ENCODE results near the gene HOXB8.

The HOXB8 gene

DNA sequence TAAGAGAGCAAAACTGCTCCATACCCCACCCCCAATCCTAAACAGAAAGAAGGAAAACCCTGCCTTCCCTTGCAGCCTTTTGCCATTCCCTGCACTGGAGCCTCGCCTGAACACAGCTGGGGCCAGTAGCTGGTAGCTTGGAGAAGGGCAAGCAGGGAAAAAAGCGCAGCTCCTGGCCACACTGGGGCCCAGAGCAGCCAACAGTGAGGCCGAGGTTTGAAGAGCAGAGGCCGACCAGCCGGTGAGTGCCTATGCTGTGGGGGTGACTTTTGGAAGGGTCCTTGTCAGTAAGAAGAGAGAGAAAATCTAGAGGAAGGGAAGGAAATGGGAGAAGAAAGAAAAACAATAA, 14.3 kb upstream of the HOXB8 start:
- peak; percentile 16 for DNase-seq
- Mint-ChIP-seq H3K9me3 (no peaks in the 10 kb centered on the region), H3K36me3 (ENCODE audit: low read depth) (peaks cover 24% of the 10 kb centered on the region), H3K27me3 (ENCODE audit: low read depth, poor library complexity) (peaks cover 14% of the 10 kb centered on the region), H3K4me1 (peaks cover 67% of the 10 kb centered on the region), H3K4me3 (peak overlapping the region; percentile 99), H3K27ac (peak overlapping the region; percentile 99)
- TF ChIP-seq, protein P1, sequence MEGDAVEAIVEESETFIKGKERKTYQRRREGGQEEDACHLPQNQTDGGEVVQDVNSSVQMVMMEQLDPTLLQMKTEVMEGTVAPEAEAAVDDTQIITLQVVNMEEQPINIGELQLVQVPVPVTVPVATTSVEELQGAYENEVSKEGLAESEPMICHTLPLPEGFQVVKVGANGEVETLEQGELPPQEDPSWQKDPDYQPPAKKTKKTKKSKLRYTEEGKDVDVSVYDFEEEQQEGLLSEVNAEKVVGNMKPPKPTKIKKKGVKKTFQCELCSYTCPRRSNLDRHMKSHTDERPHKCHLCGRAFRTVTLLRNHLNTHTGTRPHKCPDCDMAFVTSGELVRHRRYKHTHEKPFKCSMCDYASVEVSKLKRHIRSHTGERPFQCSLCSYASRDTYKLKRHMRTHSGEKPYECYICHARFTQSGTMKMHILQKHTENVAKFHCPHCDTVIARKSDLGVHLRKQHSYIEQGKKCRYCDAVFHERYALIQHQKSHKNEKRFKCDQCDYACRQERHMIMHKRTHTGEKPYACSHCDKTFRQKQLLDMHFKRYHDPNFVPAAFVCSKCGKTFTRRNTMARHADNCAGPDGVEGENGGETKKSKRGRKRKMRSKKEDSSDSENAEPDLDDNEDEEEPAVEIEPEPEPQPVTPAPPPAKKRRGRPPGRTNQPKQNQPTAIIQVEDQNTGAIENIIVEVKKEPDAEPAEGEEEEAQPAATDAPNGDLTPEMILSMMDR (IDR thresholded peaks at IDR 0.05), result no peak

DNA sequence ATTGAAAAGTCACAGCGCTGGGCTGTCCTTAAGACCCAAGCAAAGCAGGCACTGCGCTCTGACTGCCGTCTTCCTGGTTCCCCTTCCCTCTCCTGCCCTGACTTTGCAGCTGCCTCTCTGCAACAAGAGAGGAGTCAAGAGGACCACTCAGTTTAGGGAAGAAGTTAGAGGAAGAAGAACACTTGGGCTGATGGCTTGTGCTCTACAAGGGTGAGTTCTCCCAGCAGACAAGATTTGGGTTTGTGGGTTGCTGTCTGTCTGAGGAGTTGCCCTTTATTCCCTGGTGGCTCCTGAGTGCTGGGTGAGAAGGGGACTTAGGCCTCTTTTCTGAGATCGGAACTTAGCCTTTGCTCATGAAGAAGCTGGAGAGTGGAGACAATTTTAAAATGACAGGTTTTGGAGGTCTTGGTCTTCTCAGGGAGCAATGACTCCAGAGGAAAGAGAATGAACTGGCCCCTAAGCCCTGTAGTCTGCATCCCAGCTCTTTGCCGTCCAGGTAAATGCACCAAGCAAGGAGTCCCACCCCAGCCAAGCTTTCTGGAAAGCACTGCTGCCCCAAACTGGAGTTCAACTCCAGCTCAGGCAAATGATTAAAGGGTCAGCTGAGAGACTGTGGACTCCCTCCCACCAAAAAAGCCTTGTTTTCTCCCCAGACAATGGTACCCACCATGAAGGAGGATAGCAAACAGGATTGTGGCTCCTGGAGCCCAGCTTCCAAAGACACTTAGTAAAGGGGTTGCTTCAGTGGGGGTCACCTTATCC, 13.7 kb upstream of the HOXB8 start:
- Mint-ChIP-seq H3K27me3 (ENCODE audit: low read depth, poor library complexity) (peaks cover 17% of the 10 kb centered on the region), H3K4me1 (peaks cover 66% of the 10 kb centered on the region), H3K36me3 (ENCODE audit: low read depth) (peaks cover 29% of the 10 kb centered on the region), H3K9me3 (no peaks in the 10 kb centered on the region), H3K27ac (peak overlapping the region; percentile 99), H3K4me3 (peak overlapping the region; percentile 99)
- peak; percentile 19 for DNase-seq
- TF ChIP-seq, protein P1 (IDR thresholded peaks at IDR 0.05), result no peak

DNA sequence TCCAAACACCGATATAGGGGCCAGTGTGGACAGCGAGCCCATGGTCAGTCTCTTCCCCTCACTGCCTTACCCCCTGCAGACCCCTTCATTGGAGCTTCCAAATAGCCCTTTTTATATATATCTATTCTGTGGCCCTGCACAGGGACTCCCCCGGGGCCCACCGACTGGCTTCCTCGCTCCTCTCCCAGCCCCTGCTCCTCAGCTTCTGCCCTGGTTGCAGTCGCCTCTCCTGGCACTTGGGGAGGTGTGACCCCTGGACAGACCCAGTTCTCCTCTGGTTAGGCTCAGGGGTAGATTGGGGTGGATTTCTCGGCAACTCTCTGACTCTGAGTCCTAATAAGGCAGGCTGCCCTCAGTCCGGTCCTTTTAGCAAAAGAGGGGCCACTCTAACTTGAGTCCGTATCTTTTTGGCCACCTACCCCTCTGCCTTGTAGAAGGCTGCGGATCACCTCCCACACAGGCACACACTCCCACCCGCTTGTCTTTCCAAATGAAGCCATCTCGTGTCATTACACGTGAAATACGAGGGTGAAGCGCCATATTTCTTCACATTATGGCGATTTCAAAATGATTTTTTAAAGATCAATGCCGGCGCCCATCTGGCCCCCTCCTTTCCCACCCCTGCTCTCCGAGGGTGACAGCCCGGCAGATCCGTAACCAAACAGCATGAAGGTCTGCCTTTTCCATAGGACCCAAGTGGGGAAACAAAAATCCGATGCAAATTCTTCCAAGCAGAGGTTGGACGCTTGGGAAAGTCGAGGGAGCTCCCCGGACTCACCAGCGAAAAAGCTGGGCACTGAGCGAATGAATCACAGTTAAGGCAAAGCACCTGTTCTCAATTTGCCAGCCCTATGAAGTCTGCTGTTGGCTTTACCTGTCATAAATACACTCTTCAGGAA, 12.8 kb upstream of the HOXB8 start:
- Mint-ChIP-seq H3K36me3 (ENCODE audit: low read depth) (peaks cover 39% of the 10 kb centered on the region), H3K27me3 (ENCODE audit: low read depth, poor library complexity) (peaks cover 15% of the 10 kb centered on the region), H3K4me3 (peak overlapping the region; percentile 99), H3K9me3 (no peaks in the 10 kb centered on the region), H3K27ac (peak overlapping the region; percentile 99), H3K4me1 (peaks cover 72% of the 10 kb centered on the region)
- TF ChIP-seq, protein P1 (IDR thresholded peaks at IDR 0.05), result no peak
- peak; percentile 32 for DNase-seq

DNA sequence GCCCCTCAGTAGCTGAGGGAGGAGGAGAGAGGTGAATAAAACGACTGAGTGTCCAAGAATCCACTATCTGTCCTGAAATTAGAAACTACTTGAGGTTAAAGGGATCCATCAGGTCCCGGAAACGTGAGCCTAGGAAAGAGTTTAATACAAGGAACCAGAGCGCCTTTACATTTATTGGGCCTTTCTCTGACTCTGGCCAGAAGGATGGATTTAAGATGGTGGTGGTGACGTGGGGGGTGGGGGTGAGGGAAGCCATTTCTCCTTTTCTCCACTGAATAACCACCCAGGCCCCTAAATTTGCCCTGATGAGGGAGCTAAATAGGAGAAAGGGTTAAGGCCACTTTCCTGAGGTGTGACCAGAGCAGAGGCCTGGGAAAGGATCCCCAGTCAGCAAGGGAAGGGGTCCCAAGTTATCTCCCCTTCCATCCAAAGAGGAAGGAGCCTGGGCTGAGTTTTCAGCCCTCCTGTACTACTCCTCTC, 12.1 kb upstream of the HOXB8 start:
- Mint-ChIP-seq H3K4me1 (peaks cover 72% of the 10 kb centered on the region), H3K27me3 (ENCODE audit: low read depth, poor library complexity) (peaks cover 18% of the 10 kb centered on the region), H3K9me3 (no peaks in the 10 kb centered on the region), H3K36me3 (ENCODE audit: low read depth) (peaks cover 46% of the 10 kb centered on the region), H3K27ac (peak overlapping the region; percentile 99), H3K4me3 (peak overlapping the region; percentile 99)
- TF ChIP-seq, protein P1 (IDR thresholded peaks at IDR 0.05), result no peak
- peak; percentile 25 for DNase-seq

DNA sequence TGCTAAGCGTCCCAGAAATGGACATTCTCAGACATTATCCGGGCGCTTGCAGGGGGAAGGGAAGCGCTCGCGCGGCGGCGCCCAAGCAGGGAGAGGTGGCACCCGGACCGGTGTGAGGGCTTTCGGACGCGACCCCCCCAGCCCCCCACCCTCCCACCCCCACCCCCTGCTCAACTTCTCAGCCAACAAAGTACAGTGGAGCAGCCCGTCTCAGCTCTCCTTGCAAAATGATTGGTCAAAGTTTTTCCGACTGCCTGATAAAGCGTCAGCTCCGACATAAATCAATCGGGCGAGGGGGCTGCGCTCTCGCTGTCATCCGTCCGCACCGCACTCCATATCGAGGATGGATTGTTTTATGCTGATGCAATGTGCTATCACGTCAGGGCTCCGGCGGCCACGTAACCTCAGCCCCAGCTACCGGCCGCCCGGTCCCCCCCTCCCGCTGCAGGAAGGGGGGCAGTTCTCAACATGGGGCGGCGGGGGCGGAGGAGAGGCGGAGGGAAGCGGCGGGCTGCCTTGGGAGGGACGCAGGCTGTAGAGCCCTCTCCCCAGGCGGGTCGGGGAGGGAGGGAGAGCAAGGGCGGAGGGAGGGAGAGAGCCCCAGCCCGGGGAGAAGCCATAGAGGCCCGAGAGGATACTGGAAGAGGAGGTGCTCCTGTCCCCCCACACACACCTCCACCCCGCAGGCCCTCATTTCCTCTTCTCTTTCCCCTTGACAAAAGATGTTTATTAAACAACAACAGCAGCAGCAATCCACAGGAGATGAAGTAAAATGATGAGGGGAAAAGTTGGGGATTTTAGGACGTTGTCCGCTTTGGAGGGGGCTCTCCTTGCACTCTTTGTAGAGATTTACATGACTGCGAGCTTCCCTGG, 11.4 kb upstream of the HOXB8 start, which contains the start of gene HOXB9:
HOXB9 (minus strand) TSS at position 114 of the 873 bp plus-strand sequence; CDS start at position 25, 89 bp downstream.
- Mint-ChIP-seq H3K4me3 (peak within 1 kb of the TSS; percentile 99), H3K27me3 (ENCODE audit: low read depth, poor library complexity) (peaks cover 21% of the 10 kb centered on the region), H3K27ac (peak within 1 kb of the TSS; percentile 99)

More for the DNA sequence above, 11.4 kb upstream of the HOXB8 start, which contains the start of gene HOXB9:
- Mint-ChIP-seq H3K9me3 (no peaks in the 10 kb centered on the region), H3K4me1 (peaks cover 72% of the 10 kb centered on the region), H3K36me3 (ENCODE audit: low read depth) (peaks cover 53% of the 10 kb centered on the region)
- TF ChIP-seq, protein P1 (IDR thresholded peaks at IDR 0.05), result no peak
- DNase-seq, result peak; percentile 90
